GM10847 (cell line): ENCODE data around the gene WFS1.
A peak's percentile ranks its signal among the peaks of the same experiment; 100 is the strongest.

Source experiments
- POLR2A ChIP-seq: IDR thresholded peaks from 2 replicates; pipeline ENCODE4 v1.6.1; 2011; ENCODE audit not compliant: insufficient read length; ENCODE audit errors: extremely low read depth

Gene WFS1

GRCh38 chr4:6269616-6270511 is at the start of gene WFS1:
WFS1 (plus strand) TSS chr4:6269850; CDS start chr4:6277456, 7,606 bp downstream.
- TF ChIP-seq POLR2A, result peak; percentile 43

GRCh38 chr4:6221301-6221850 is 48.3 kb upstream of the WFS1 start:
- TF ChIP-seq POLR2A, result no peak

- no peak for TF ChIP-seq POLR2A
These were observed 47.5 kb upstream of the WFS1 start for GRCh38 chr4:6221851-6222760.

GRCh38 chr4:6222761-6223292 is 46.8 kb upstream of the WFS1 start:
- TF ChIP-seq POLR2A, result no peak

GRCh38 chr4:6224735-6225134 is 44.9 kb upstream of the WFS1 start:
- no peak for TF ChIP-seq POLR2A

- no peak for TF ChIP-seq POLR2A
These were observed 44.2 kb upstream of the WFS1 start for GRCh38 chr4:6225469-6225868.

GRCh38 chr4:6226506-6226905 is 43.1 kb upstream of the WFS1 start:
- TF ChIP-seq POLR2A, result no peak

- no peak for TF ChIP-seq POLR2A
These were observed 42.1 kb upstream of the WFS1 start for GRCh38 chr4:6227412-6228157.

GRCh38 chr4:6228158-6229067 is 41.2 kb upstream of the WFS1 start:
- no peak for TF ChIP-seq POLR2A

GRCh38 chr4:6229095-6229494 is 40.6 kb upstream of the WFS1 start:
- TF ChIP-seq POLR2A, result no peak

GRCh38 chr4:6229671-6230501 is 39.8 kb upstream of the WFS1 start:
- TF ChIP-seq POLR2A, result no peak

- no peak for TF ChIP-seq POLR2A
These were observed 39.2 kb upstream of the WFS1 start for GRCh38 chr4:6230502-6230785.
